HepG2 (cell line): ENCODE data around the gene SP7. TPM values are rescaled to one million over a fixed set of nuclear protein-coding genes. Genes with fewer than 3 reads are reported as not detected.

ENCODE experiments used
- HOXA3 ChIP-seq: sonication (generic); formaldehyde crosslinking; IDR thresholded peaks from 2 replicates; pipeline ENCODE4 v1.5.0; 2020; ENCODE audit warnings: missing genetic modification reagents
- RARA ChIP-seq: IDR thresholded peaks from 2 replicates; pipeline ENCODE4 v1.6.1; 2016; ENCODE audit warnings: missing genetic modification reagents, missing compliant biosample characterization
- RBFOX2 ChIP-seq: fragments of 200-400 bp; formaldehyde crosslinking; IDR thresholded peaks from 2 replicates; pipeline ENCODE4 v1.6.1; 2017; ENCODE audit warnings: low read depth, mild to moderate bottlenecking, low read length
- ZNF605 ChIP-seq: sonication (generic); formaldehyde crosslinking; IDR thresholded peaks from 2 replicates; pipeline ENCODE4 v1.8.0; 2022; ENCODE audit warnings: mild to moderate bottlenecking, missing genetic modification reagents
- polyA plus RNA-seq, 8 experiments: library from polyadenylated mRNA; depleted of rRNA in 3 of 8; stranded (reverse) in 7 of 8; unstranded in 1 of 8; fragments of >200 nt; fragmentation: Illumina TruSeq in 4 of 8; extraction: Trizol in 4 of 8; gene quantifications; 2 replicates each; pipeline versions ENCODE4 v1.2.1 to v1.2.3, GENCODE V29; 2011 to 2016; ENCODE audit warnings: low read depth in 4 of 8, missing spikeins in 1 of 8, mixed read lengths in 1 of 8; ENCODE audit not compliant: insufficient read depth in 1 of 8
- total RNA-seq, 5 experiments: library from RNA; depleted of rRNA; stranded (reverse); fragments of >200 nt; fragmentation: Illumina TruSeq; extraction: Trizol; gene quantifications; 2 replicates each; pipeline ENCODE4 v1.2.3, GENCODE V29; 2016; ENCODE audit warnings: low read depth in 1 of 5
- TF ChIP-seq, protein P1 (sequence below): fragments of 450-650 bp; IDR thresholded peaks from 2 replicates; pipeline ENCODE4 v1.6.1; 2017; ENCODE audit warnings: mild to moderate bottlenecking
- TF ChIP-seq, protein P2 (sequence below): sonication (generic); formaldehyde crosslinking; IDR thresholded peaks from 2 replicates; pipeline ENCODE4 v1.4.0; 2020; ENCODE audit warnings: missing genetic modification reagents, borderline replicate concordance
- TF ChIP-seq, protein P3 (sequence below): sonication (generic); formaldehyde crosslinking; IDR thresholded peaks from 2 replicates; pipeline ENCODE4 v1.4.0; 2020; ENCODE audit warnings: missing genetic modification reagents
- TF ChIP-seq, protein P4 (sequence below): sonication (generic); formaldehyde crosslinking; IDR thresholded peaks from 2 replicates; pipeline ENCODE4 v1.9.0; 2022; ENCODE audit warnings: low read depth, missing genetic modification reagents
- TF ChIP-seq, protein P5 (sequence below): sonication (generic); formaldehyde crosslinking; IDR thresholded peaks from 2 replicates; pipeline ENCODE4 v1.5.0; 2020; ENCODE audit warnings: mild to moderate bottlenecking, missing genetic modification reagents

Gene SP7
- total and polyA plus RNA-seq, 2 of the 13 experiments (the other 11 are each of a cell fraction or from before 2014, with no cell fraction given), result not detected

DNA sequence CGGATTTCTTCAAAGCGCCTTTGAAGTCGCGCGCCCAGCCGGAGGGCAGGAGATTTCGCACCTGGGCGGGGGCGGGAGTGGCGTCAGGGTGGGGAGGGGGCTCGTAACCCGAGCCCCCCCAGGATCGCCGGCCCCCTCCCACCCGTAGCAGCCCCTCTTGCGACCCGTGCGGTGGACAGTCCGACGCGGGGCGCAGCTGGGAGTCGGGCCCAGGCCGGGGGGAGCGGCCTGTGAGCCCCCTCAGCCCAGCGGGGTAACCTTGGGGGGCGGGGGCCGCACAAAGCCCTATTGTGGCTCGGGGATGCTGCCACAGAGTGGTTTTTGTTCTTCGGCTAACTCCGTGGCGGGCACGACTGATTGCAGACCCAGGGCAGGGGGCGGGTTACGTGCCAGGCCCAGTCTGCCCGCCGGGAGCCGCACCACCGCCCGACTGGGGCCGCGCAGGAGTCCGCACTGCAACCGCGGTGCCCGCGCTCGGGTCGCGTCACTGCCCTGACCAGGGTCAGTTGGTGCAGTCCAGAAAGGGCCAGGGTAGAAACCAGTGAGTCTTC is 10.6 kb downstream of the SP7 start (continued):
- TF ChIP-seq HOXA3, result peak; percentile 45; the same call in 1 of the 2 replicates
- TF ChIP-seq RARA (CRISPR knock-in tag), result no peak
- TF ChIP-seq, protein P1, sequence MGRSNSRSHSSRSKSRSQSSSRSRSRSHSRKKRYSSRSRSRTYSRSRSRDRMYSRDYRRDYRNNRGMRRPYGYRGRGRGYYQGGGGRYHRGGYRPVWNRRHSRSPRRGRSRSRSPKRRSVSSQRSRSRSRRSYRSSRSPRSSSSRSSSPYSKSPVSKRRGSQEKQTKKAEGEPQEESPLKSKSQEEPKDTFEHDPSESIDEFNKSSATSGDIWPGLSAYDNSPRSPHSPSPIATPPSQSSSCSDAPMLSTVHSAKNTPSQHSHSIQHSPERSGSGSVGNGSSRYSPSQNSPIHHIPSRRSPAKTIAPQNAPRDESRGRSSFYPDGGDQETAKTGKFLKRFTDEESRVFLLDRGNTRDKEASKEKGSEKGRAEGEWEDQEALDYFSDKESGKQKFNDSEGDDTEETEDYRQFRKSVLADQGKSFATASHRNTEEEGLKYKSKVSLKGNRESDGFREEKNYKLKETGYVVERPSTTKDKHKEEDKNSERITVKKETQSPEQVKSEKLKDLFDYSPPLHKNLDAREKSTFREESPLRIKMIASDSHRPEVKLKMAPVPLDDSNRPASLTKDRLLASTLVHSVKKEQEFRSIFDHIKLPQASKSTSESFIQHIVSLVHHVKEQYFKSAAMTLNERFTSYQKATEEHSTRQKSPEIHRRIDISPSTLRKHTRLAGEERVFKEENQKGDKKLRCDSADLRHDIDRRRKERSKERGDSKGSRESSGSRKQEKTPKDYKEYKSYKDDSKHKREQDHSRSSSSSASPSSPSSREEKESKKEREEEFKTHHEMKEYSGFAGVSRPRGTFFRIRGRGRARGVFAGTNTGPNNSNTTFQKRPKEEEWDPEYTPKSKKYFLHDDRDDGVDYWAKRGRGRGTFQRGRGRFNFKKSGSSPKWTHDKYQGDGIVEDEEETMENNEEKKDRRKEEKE, result no peak
- TF ChIP-seq, protein P2, sequence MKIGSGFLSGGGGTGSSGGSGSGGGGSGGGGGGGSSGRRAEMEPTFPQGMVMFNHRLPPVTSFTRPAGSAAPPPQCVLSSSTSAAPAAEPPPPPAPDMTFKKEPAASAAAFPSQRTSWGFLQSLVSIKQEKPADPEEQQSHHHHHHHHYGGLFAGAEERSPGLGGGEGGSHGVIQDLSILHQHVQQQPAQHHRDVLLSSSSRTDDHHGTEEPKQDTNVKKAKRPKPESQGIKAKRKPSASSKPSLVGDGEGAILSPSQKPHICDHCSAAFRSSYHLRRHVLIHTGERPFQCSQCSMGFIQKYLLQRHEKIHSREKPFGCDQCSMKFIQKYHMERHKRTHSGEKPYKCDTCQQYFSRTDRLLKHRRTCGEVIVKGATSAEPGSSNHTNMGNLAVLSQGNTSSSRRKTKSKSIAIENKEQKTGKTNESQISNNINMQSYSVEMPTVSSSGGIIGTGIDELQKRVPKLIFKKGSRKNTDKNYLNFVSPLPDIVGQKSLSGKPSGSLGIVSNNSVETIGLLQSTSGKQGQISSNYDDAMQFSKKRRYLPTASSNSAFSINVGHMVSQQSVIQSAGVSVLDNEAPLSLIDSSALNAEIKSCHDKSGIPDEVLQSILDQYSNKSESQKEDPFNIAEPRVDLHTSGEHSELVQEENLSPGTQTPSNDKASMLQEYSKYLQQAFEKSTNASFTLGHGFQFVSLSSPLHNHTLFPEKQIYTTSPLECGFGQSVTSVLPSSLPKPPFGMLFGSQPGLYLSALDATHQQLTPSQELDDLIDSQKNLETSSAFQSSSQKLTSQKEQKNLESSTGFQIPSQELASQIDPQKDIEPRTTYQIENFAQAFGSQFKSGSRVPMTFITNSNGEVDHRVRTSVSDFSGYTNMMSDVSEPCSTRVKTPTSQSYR (CRISPR knock-in tag), result 0 out of 2 replicates have a peak, but pooled peaks have one; percentile 15
- TF ChIP-seq, protein P3, sequence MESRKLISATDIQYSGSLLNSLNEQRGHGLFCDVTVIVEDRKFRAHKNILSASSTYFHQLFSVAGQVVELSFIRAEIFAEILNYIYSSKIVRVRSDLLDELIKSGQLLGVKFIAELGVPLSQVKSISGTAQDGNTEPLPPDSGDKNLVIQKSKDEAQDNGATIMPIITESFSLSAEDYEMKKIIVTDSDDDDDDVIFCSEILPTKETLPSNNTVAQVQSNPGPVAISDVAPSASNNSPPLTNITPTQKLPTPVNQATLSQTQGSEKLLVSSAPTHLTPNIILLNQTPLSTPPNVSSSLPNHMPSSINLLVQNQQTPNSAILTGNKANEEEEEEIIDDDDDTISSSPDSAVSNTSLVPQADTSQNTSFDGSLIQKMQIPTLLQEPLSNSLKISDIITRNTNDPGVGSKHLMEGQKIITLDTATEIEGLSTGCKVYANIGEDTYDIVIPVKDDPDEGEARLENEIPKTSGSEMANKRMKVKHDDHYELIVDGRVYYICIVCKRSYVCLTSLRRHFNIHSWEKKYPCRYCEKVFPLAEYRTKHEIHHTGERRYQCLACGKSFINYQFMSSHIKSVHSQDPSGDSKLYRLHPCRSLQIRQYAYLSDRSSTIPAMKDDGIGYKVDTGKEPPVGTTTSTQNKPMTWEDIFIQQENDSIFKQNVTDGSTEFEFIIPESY (CRISPR knock-in tag), result peak; percentile 56
- TF ChIP-seq, protein P4, sequence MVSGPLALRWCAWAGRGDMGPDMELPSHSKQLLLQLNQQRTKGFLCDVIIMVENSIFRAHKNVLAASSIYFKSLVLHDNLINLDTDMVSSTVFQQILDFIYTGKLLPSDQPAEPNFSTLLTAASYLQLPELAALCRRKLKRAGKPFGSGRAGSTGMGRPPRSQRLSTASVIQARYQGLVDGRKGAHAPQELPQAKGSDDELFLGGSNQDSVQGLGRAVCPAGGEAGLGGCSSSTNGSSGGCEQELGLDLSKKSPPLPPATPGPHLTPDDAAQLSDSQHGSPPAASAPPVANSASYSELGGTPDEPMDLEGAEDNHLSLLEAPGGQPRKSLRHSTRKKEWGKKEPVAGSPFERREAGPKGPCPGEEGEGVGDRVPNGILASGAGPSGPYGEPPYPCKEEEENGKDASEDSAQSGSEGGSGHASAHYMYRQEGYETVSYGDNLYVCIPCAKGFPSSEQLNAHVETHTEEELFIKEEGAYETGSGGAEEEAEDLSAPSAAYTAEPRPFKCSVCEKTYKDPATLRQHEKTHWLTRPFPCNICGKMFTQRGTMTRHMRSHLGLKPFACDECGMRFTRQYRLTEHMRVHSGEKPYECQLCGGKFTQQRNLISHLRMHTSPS (CRISPR knock-in tag), result peak; percentile 73; the same call in 1 of the 2 replicates
- no peak for TF ChIP-seq ZNF605 (CRISPR knock-in tag)
- TF ChIP-seq RBFOX2, result 0 out of 2 replicates have a peak, but pooled peaks have one; percentile 11
- TF ChIP-seq, protein P5, sequence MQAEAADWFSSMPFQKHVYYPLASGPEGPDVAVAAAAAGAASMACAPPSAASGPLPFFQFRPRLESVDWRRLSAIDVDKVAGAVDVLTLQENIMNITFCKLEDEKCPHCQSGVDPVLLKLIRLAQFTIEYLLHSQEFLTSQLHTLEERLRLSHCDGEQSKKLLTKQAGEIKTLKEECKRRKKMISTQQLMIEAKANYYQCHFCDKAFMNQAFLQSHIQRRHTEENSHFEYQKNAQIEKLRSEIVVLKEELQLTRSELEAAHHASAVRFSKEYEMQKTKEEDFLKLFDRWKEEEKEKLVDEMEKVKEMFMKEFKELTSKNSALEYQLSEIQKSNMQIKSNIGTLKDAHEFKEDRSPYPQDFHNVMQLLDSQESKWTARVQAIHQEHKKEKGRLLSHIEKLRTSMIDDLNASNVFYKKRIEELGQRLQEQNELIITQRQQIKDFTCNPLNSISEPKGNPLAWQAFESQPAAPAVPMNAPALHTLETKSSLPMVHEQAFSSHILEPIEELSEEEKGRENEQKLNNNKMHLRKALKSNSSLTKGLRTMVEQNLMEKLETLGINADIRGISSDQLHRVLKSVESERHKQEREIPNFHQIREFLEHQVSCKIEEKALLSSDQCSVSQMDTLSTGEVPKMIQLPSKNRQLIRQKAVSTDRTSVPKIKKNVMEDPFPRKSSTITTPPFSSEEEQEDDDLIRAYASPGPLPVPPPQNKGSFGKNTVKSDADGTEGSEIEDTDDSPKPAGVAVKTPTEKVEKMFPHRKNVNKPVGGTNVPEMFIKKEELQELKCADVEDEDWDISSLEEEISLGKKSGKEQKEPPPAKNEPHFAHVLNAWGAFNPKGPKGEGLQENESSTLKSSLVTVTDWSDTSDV, result 0 out of 2 replicates have a peak, but pooled peaks have one; percentile 41
